ENCODE results near the gene ZNF25.

DNA sequence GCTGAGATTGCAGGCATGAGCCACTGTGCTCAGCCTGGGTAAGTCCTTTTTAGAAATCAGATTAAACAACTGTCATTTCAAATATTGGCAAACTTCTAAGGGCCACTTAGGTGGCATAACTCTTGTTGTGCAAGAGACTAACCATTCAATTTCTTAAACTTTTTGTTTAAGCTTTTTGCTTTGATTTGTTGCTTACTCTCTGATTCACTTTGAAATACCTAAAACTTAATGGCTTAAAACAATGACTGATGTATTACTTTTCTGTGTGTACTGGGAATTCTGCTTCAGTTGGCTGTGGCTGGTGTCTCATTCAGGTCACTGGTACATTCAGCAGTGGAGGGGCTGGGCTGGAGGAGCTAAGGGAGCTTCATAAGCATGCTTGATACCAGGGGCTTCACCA, 28.9 kb downstream of the ZNF25 start:
- TF ChIP-seq, protein P1, sequence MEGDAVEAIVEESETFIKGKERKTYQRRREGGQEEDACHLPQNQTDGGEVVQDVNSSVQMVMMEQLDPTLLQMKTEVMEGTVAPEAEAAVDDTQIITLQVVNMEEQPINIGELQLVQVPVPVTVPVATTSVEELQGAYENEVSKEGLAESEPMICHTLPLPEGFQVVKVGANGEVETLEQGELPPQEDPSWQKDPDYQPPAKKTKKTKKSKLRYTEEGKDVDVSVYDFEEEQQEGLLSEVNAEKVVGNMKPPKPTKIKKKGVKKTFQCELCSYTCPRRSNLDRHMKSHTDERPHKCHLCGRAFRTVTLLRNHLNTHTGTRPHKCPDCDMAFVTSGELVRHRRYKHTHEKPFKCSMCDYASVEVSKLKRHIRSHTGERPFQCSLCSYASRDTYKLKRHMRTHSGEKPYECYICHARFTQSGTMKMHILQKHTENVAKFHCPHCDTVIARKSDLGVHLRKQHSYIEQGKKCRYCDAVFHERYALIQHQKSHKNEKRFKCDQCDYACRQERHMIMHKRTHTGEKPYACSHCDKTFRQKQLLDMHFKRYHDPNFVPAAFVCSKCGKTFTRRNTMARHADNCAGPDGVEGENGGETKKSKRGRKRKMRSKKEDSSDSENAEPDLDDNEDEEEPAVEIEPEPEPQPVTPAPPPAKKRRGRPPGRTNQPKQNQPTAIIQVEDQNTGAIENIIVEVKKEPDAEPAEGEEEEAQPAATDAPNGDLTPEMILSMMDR (IDR thresholded peaks at IDR 0.05) = no peak
- no peak for TF ChIP-seq POLR2A (IDR thresholded peaks at IDR 0.05)

Measured in body of pancreas (tissue), 4 donors.